ENCODE results near the gene KLHL29.

DNA sequence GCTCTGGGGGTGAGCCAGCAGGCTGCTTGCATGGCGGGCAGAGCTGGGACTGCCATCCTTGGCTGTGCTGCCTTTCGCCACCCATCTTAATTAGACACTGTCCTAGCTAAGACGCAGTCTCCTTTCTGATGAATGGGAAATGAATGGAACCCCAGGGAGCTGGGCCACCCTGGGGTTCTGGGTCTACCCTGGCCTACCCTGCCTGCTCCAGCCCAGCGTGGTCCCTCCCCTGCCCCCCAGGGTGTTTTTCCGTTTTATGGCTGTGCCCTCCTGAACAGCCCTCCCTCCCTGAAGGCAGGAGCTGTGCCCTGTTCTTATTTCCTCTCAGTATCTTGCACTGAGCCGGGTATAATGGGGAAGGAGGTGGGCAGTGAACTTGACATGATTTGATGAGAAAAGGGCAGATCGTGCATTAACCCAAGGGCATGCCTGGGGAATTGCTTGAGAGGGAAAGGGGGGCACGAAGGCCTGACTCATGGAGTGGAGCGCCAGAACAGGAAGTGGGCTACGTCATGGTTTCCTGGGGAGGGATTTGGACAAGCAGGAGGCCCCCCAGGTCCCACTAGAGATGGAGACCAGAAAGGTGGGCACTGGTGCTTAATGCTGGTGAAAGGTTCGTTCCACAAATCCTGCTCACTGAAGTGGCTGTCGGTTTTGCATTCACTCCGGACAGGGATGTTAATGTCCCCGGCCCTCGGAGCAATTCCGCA lies 165.0 kb downstream of the KLHL29 start:
- TF ChIP-seq, protein P1, sequence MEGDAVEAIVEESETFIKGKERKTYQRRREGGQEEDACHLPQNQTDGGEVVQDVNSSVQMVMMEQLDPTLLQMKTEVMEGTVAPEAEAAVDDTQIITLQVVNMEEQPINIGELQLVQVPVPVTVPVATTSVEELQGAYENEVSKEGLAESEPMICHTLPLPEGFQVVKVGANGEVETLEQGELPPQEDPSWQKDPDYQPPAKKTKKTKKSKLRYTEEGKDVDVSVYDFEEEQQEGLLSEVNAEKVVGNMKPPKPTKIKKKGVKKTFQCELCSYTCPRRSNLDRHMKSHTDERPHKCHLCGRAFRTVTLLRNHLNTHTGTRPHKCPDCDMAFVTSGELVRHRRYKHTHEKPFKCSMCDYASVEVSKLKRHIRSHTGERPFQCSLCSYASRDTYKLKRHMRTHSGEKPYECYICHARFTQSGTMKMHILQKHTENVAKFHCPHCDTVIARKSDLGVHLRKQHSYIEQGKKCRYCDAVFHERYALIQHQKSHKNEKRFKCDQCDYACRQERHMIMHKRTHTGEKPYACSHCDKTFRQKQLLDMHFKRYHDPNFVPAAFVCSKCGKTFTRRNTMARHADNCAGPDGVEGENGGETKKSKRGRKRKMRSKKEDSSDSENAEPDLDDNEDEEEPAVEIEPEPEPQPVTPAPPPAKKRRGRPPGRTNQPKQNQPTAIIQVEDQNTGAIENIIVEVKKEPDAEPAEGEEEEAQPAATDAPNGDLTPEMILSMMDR (IDR thresholded peaks at IDR 0.05; ENCODE audit: poor library complexity), result no peak
- TF ChIP-seq EZH2 (IDR thresholded peaks at IDR 0.05; ENCODE audit: borderline replicate concordance), result no peak
- no peak for TF ChIP-seq EZH2phosphoT487 (IDR thresholded peaks at IDR 0.05; ENCODE audit: low read depth, severe bottlenecking, unreplicated experiment)

Measured in hepatocyte (in vitro differentiated cells).